GM12874 (cell line): ENCODE data around the gene ARHGEF17.

Source experiments
- TF ChIP-seq, protein P1 (sequence below): IDR thresholded peaks from 2 replicates; pipeline ENCODE4 v1.5.1; 2011; ENCODE audit warnings: low read depth, mild to moderate bottlenecking, control low read depth, low read length, moderate library complexity; ENCODE audit not compliant: insufficient read depth

ARHGEF17 gene

DNA sequence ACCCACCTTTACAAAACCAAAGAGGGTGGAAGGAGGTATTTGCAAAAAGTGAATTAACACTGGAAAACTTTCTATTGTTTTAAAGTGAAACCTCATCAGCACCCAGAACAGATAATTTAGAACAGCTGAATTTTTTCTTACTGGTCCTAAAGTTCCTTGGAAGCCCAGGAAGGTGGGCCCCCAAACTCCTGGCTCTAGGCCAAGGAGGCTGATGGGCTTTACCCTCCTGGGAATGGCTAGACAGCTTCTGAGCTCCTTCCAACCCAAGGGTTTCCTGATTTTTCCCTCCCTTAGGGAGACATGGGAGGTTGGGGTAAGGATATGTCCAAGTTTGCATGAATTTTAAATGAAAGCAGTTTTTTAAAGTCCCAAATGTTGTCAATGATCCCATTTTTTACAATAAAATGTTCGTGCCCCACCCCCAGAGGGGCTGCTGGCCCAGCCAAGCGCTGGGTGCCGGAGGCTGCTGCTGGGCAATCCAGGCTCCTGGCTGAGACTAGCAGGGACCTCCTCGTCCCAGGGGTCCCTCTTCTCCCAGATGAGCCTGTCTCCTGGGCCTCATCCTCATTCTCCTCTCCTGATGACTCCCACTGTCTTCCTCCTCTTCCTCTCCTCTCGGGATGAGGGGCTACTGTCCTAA is 96.5 kb downstream of the ARHGEF17 start:
- TF ChIP-seq, protein P1, sequence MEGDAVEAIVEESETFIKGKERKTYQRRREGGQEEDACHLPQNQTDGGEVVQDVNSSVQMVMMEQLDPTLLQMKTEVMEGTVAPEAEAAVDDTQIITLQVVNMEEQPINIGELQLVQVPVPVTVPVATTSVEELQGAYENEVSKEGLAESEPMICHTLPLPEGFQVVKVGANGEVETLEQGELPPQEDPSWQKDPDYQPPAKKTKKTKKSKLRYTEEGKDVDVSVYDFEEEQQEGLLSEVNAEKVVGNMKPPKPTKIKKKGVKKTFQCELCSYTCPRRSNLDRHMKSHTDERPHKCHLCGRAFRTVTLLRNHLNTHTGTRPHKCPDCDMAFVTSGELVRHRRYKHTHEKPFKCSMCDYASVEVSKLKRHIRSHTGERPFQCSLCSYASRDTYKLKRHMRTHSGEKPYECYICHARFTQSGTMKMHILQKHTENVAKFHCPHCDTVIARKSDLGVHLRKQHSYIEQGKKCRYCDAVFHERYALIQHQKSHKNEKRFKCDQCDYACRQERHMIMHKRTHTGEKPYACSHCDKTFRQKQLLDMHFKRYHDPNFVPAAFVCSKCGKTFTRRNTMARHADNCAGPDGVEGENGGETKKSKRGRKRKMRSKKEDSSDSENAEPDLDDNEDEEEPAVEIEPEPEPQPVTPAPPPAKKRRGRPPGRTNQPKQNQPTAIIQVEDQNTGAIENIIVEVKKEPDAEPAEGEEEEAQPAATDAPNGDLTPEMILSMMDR = no peak

DNA sequence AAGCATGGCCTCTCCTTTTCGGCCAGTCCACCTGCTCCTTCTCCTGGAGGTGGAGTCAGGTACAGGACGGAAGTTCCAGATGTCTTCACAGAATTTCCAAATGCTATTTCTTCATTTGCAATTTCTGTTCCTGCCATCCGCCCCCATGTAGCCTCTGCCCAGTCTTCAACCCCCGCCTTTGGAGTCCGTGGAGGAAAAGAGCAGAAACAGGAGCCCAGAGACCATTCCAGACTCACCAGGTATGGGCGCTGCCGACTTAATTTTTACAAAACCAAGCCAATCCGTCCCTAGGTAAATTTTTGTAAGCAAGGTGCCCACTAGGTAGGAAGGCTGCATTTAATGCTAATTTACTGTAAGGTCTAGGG is 97.1 kb downstream of the ARHGEF17 start:
- TF ChIP-seq, protein P1 = no peak

DNA sequence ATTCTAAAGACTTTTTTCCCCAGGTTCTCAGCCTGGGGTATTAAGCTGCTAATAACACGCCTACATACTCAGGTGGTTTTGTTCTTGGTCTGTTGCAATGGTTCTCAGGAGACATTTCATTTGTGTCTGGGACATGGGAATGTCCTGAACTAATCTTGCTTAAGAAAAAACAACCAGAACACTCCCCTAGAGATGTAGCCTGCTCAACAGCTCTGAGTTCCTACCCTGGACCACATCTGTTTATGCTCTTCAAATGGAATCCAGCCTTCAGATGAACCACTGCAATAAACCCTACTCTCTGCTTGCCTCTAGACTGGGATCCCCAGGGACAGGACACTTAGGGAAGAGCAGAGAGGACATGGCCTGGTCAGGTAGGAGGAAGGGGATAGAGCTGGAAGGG is 98.1 kb downstream of the ARHGEF17 start:
- TF ChIP-seq, protein P1 = no peak

DNA sequence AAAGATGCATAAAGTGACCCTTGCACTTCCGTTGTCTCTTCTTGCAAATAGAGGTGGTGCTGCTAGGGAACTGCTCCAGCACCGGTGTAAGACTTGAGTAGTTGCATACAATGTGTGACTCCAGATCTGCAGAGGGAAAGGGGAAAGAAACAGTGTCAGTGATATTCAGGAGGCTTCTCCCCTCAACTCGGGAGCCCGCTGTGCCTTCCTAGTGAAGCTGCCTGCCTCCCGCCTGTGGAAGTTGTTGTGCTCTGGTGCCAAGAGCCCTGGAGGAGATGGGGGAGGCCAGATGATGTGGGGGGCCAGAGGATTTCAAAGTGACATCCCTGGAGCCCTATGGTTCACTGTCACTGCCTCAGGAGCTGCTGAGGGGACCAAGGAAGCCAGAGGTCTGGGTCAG is 98.5 kb downstream of the ARHGEF17 start:
- TF ChIP-seq, protein P1 = no peak

DNA sequence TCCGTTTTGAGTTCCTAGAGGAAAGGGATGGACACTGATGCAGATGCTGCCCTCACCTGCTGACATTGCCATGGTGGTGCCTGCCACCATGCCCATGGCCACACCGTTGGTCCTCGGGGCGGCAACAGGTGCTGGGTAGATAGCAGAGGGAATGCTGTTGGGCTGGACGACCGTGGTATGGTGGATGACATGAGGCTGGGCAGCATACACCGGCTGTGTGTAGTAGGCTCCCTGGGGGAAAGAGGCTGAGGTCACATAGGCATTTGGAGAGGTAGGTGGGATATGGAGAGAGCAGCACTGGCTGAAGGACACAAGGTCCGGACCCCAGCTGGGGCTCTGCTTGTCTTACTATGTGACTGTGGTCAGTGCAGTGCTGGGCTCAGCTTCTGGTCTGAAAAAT is 101.4 kb downstream of the ARHGEF17 start:
- TF ChIP-seq, protein P1 = no peak

DNA sequence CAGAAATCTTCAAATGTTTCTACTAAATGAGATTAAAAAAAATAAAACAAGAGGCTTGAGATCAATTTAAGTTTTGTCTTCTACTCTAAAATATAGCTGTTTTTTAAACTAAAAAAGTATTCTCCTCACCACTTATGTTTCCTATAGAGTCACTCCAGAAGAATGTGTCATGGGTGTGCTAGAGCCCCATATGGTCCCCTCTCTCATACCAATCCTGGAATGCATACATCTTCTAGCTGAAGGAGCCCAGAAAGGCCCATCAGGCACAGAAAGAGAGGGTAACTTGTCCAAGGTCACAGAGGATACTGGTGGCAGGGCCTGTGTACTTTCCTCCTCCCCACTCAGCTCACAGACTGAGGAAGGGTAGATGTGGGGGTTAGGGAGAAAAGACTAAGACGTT is 102.6 kb downstream of the ARHGEF17 start:
- TF ChIP-seq, protein P1 = no peak

DNA sequence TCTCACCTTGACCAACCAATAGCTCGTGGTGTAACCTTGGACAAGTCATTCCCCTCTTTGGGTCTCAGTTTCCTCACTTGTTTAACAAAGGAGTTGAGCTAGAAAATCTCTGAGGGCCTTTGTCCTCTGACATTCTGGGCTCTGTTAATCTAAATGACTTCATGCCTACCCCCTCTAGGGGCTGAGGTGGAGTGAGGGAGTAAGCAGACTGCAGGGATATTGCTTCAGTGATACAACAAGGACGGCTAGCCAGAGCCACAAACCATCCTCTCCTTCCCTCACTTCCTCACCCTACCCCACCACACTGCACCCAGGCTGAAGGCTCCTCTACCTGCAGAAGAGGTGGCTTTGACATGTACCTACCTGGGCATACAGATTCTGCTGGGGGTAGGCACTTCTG is 103.0 kb downstream of the ARHGEF17 start:
- TF ChIP-seq, protein P1 = no peak
